Measurements from ENCODE around the gene COL4A2. TPM values are rescaled to one million over a fixed set of nuclear protein-coding genes. Genes with fewer than 3 reads are reported as not detected.

COL4A2 gene
- total RNA-seq, 1 donor from 2014 or later: not detected

- no peak overlapping the region for H3K27ac Mint-ChIP-seq
- no peak for DNase-seq (ENCODE audit: low spot score)
- peaks cover 3% of the 10 kb centered on the region for H3K4me1 Mint-ChIP-seq (ENCODE audit: low read depth)
- no peaks in the 10 kb centered on the region for H3K9me3 Mint-ChIP-seq
- no peaks in the 10 kb centered on the region for H3K36me3 Mint-ChIP-seq (ENCODE audit: low read depth)
- intact Hi-C loops (cut with micrococcal nuclease): loop anchor here (10.0 kb wide), 1 partner anchor 139 kb away; no protein-coding TSS in a partner anchor
- peaks cover 13% of the 10 kb centered on the region for H3K27me3 Mint-ChIP-seq (ENCODE audit: low read depth)
- H3K4me3 Mint-ChIP-seq (ENCODE audit: low read depth): no peak overlapping the region
Measured at GRCh38 chr13:110455444-110455843, 148.4 kb downstream of the COL4A2 start.

GRCh38 chr13:110455941-110456340 lies 148.9 kb downstream of the COL4A2 start:
- Mint-ChIP-seq H3K27ac (no peak overlapping the region), H3K4me3 (ENCODE audit: low read depth) (no peak overlapping the region), H3K27me3 (ENCODE audit: low read depth) (peaks cover 15% of the 10 kb centered on the region), H3K4me1 (ENCODE audit: low read depth) (peaks cover 3% of the 10 kb centered on the region), H3K36me3 (ENCODE audit: low read depth) (no peaks in the 10 kb centered on the region), H3K9me3 (no peaks in the 10 kb centered on the region)
- intact Hi-C loops (cut with micrococcal nuclease): loop anchor here (2.0 to 10.0 kb wide), 2 partner anchors 139 to 363 kb away; no protein-coding TSS in a partner anchor
- peak; percentile 50 for DNase-seq (ENCODE audit: low spot score)

- H3K27me3 Mint-ChIP-seq (ENCODE audit: low read depth): peaks cover 15% of the 10 kb centered on the region
- no peaks in the 10 kb centered on the region for H3K36me3 Mint-ChIP-seq (ENCODE audit: low read depth)
Measured at GRCh38 chr13:110456550-110456949, 149.5 kb downstream of the COL4A2 start.

GRCh38 chr13:110457361-110457760 lies 150.3 kb downstream of the COL4A2 start:
- intact Hi-C loops (cut with micrococcal nuclease): loop anchor here (2.0 to 10.0 kb wide), 2 partner anchors 137 to 361 kb away; no protein-coding TSS in a partner anchor
- no peak overlapping the region for H3K4me3 Mint-ChIP-seq (ENCODE audit: low read depth)
- H3K36me3 Mint-ChIP-seq (ENCODE audit: low read depth): no peaks in the 10 kb centered on the region
- peaks cover 15% of the 10 kb centered on the region for H3K27me3 Mint-ChIP-seq (ENCODE audit: low read depth)
- peaks cover 3% of the 10 kb centered on the region for H3K4me1 Mint-ChIP-seq (ENCODE audit: low read depth)
- no peaks in the 10 kb centered on the region for H3K9me3 Mint-ChIP-seq
- H3K27ac Mint-ChIP-seq: no peak overlapping the region
- no peak for DNase-seq (ENCODE audit: low spot score)

More at GRCh38 chr13:110456550-110456949, 149.5 kb downstream of the COL4A2 start:
- Mint-ChIP-seq H3K9me3 (no peaks in the 10 kb centered on the region), H3K4me1 (ENCODE audit: low read depth) (peaks cover 3% of the 10 kb centered on the region), H3K27ac (no peak overlapping the region), H3K4me3 (ENCODE audit: low read depth) (no peak overlapping the region)
- intact Hi-C loops (cut with micrococcal nuclease): loop anchor here (2.0 to 10.0 kb wide), 2 partner anchors 138 to 362 kb away; no protein-coding TSS in a partner anchor
- no peak for DNase-seq (ENCODE audit: low spot score)

GRCh38 chr13:110458017-110458416 lies 150.9 kb downstream of the COL4A2 start:
- Mint-ChIP-seq H3K4me3 (ENCODE audit: low read depth) (no peak overlapping the region), H3K36me3 (ENCODE audit: low read depth) (no peaks in the 10 kb centered on the region), H3K4me1 (ENCODE audit: low read depth) (peaks cover 3% of the 10 kb centered on the region), H3K27me3 (ENCODE audit: low read depth) (peaks cover 16% of the 10 kb centered on the region), H3K27ac (no peak overlapping the region), H3K9me3 (no peaks in the 10 kb centered on the region)
- intact Hi-C loops (cut with micrococcal nuclease): loop anchor here (10.0 kb wide), 1 partner anchor 137 kb away; no protein-coding TSS in a partner anchor
- no peak for DNase-seq (ENCODE audit: low spot score)

GRCh38 chr13:110458594-110459365 lies 151.7 kb downstream of the COL4A2 start:
- Mint-ChIP-seq H3K27me3 (ENCODE audit: low read depth) (peaks cover 18% of the 10 kb centered on the region), H3K4me3 (ENCODE audit: low read depth) (no peak overlapping the region), H3K9me3 (no peaks in the 10 kb centered on the region), H3K36me3 (ENCODE audit: low read depth) (no peaks in the 10 kb centered on the region), H3K27ac (no peak overlapping the region), H3K4me1 (ENCODE audit: low read depth) (peaks cover 3% of the 10 kb centered on the region)
- intact Hi-C loops (cut with micrococcal nuclease): loop anchor here (10.0 kb wide), 1 partner anchor 136 kb away; no protein-coding TSS in a partner anchor
- no peak for DNase-seq (ENCODE audit: low spot score)

- no peaks in the 10 kb centered on the region for H3K36me3 Mint-ChIP-seq (ENCODE audit: low read depth)
- H3K9me3 Mint-ChIP-seq: no peaks in the 10 kb centered on the region
- intact Hi-C loops (cut with micrococcal nuclease): no loop called here
- DNase-seq (ENCODE audit: low spot score): no peak
- H3K4me1 Mint-ChIP-seq (ENCODE audit: low read depth): no peaks in the 10 kb centered on the region
- H3K27me3 Mint-ChIP-seq (ENCODE audit: low read depth): peaks cover 6% of the 10 kb centered on the region
- H3K4me3 Mint-ChIP-seq (ENCODE audit: low read depth): no peak overlapping the region
- H3K27ac Mint-ChIP-seq: no peak overlapping the region
Measured at GRCh38 chr13:110462091-110462490, 155.0 kb downstream of the COL4A2 start.

GRCh38 chr13:110463156-110463555 lies 156.1 kb downstream of the COL4A2 start:
- H3K27ac Mint-ChIP-seq: no peak overlapping the region
- H3K4me1 Mint-ChIP-seq (ENCODE audit: low read depth): no peaks in the 10 kb centered on the region
- H3K4me3 Mint-ChIP-seq (ENCODE audit: low read depth): no peak overlapping the region
- no peaks in the 10 kb centered on the region for H3K9me3 Mint-ChIP-seq
- intact Hi-C loops (cut with micrococcal nuclease): no loop called here
- DNase-seq (ENCODE audit: low spot score): no peak
- H3K27me3 Mint-ChIP-seq (ENCODE audit: low read depth): peaks cover 6% of the 10 kb centered on the region
- H3K36me3 Mint-ChIP-seq (ENCODE audit: low read depth): no peaks in the 10 kb centered on the region

- Mint-ChIP-seq H3K36me3 (ENCODE audit: low read depth) (no peaks in the 10 kb centered on the region), H3K9me3 (no peaks in the 10 kb centered on the region), H3K4me1 (ENCODE audit: low read depth) (no peaks in the 10 kb centered on the region), H3K27me3 (ENCODE audit: low read depth) (peaks cover 6% of the 10 kb centered on the region), H3K4me3 (ENCODE audit: low read depth) (no peak overlapping the region), H3K27ac (no peak overlapping the region)
- DNase-seq (ENCODE audit: low spot score): no peak
- intact Hi-C loops (cut with micrococcal nuclease): no loop called here
Measured at GRCh38 chr13:110463871-110464510, 156.9 kb downstream of the COL4A2 start.

- no peak overlapping the region for H3K4me3 Mint-ChIP-seq (ENCODE audit: low read depth)
- intact Hi-C loops (cut with micrococcal nuclease): no loop called here
- no peaks in the 10 kb centered on the region for H3K4me1 Mint-ChIP-seq (ENCODE audit: low read depth)
- H3K36me3 Mint-ChIP-seq (ENCODE audit: low read depth): no peaks in the 10 kb centered on the region
- no peak for DNase-seq (ENCODE audit: low spot score)
- H3K9me3 Mint-ChIP-seq: no peaks in the 10 kb centered on the region
- H3K27me3 Mint-ChIP-seq (ENCODE audit: low read depth): peaks cover 6% of the 10 kb centered on the region
- no peak overlapping the region for H3K27ac Mint-ChIP-seq
Measured at GRCh38 chr13:110464556-110465333, 157.7 kb downstream of the COL4A2 start.

- no peak overlapping the region for H3K27ac Mint-ChIP-seq
Measured at GRCh38 chr13:110465696-110466095, 158.6 kb downstream of the COL4A2 start.

GRCh38 chr13:110466266-110466915 lies 159.3 kb downstream of the COL4A2 start:
- Mint-ChIP-seq H3K27ac (no peak overlapping the region), H3K27me3 (ENCODE audit: low read depth) (peaks cover 9% of the 10 kb centered on the region), H3K9me3 (no peaks in the 10 kb centered on the region), H3K36me3 (ENCODE audit: low read depth) (no peaks in the 10 kb centered on the region), H3K4me3 (ENCODE audit: low read depth) (no peak overlapping the region), H3K4me1 (ENCODE audit: low read depth) (no peaks in the 10 kb centered on the region)
- intact Hi-C loops (cut with micrococcal nuclease): no loop called here
- no peak for DNase-seq (ENCODE audit: low spot score)

More at GRCh38 chr13:110465696-110466095, 158.6 kb downstream of the COL4A2 start:
- H3K27me3 Mint-ChIP-seq (ENCODE audit: low read depth): peaks cover 8% of the 10 kb centered on the region
- H3K4me3 Mint-ChIP-seq (ENCODE audit: low read depth): no peak overlapping the region
- DNase-seq (ENCODE audit: low spot score): no peak
- intact Hi-C loops (cut with micrococcal nuclease): no loop called here
- H3K9me3 Mint-ChIP-seq: no peaks in the 10 kb centered on the region
- no peaks in the 10 kb centered on the region for H3K4me1 Mint-ChIP-seq (ENCODE audit: low read depth)
- H3K36me3 Mint-ChIP-seq (ENCODE audit: low read depth): no peaks in the 10 kb centered on the region

All from activated T-helper 2 cell treated with anti-CD3 and anti-CD28 coated beads, Interferon-gamma antibody, Interleukin-2, Interleukin-4, amounts not matched to agents 10 μg/mL and 5 μg/mL and 100 μg/mL, durations not matched to agents 14 hours and 24 hours and 36 hours (primary cell).